HL-60 (cell line): ENCODE measurements around the gene CTNND2.

Source experiments
- DNase-seq, 2 experiments: peaks; one replicate each; pipeline ENCODE4 v3.0.0-alpha.2; 2010 to 2020; ENCODE audit warnings: low read depth in 1 of 2, low spot score in 1 of 2
- H3K27ac ChIP-seq: fragments of 250-450 bp; sonication (Bioruptor Pico); replicated peaks from 2 replicates; pipeline ENCODE4 v1.5.1; 2020; ENCODE audit warnings: mild to moderate bottlenecking, moderate library complexity
- H3K27me3 ChIP-seq: fragments of 250-450 bp; sonication (Bioruptor Pico); 2 replicates; pipeline ENCODE4 v1.5.1; 2021; ENCODE audit warnings: mild to moderate bottlenecking, moderate library complexity; ENCODE audit not compliant: insufficient read depth, poor library complexity, severe bottlenecking
- H3K4me3 ChIP-seq: replicated peaks from 2 replicates; pipeline ENCODE4 v1.5.1; 2011; ENCODE audit warnings: mild to moderate bottlenecking, control low read depth, low read length; ENCODE audit not compliant: insufficient read depth
- GABPA ChIP-seq: IDR thresholded peaks from 2 replicates; pipeline ENCODE4 v1.6.1; 2012; ENCODE audit warnings: low read depth
- POLR2AphosphoS5 ChIP-seq: IDR thresholded peaks from 2 replicates; pipeline ENCODE4 v1.6.1; 2012; ENCODE audit warnings: low read depth
- REST ChIP-seq: IDR thresholded peaks from 2 replicates; pipeline ENCODE4 v1.6.1; 2012; ENCODE audit warnings: low read depth; ENCODE audit not compliant: insufficient replicate concordance
- SPI1 ChIP-seq: IDR thresholded peaks from 2 replicates; pipeline ENCODE4 v1.6.1; 2012; ENCODE audit warnings: low read depth, mild to moderate bottlenecking, borderline replicate concordance
- TF ChIP-seq, protein P1 (sequence below): IDR thresholded peaks from one replicate; pipeline ENCODE4 v1.5.1; 2011; ENCODE audit warnings: low read length, control low read depth, inconsistent platforms; ENCODE audit not compliant: insufficient read depth

CTNND2 gene

DNA sequence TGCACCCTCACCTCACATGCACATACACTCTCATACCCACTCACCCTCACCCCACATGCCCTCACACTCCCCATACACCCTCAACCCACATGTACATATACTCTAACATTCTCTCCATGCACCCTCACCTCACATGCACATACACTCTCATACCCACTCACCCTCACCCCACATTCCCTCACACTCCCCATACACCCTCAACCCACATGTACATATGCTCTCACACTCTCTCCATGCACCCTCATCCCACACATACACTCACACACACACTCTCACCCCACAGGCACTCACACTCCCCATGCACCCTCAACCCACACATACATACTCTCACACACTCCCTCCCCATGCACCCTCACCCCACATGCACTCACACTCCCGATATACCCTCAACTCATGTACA lies 593.0 kb downstream of the CTNND2 start:
- Histone ChIP-seq H3K27ac (no peak overlapping the region), H3K4me3 (no peak overlapping the region), H3K27me3 (no peaks in the 10 kb centered on the region)
- TF ChIP-seq, protein P1, sequence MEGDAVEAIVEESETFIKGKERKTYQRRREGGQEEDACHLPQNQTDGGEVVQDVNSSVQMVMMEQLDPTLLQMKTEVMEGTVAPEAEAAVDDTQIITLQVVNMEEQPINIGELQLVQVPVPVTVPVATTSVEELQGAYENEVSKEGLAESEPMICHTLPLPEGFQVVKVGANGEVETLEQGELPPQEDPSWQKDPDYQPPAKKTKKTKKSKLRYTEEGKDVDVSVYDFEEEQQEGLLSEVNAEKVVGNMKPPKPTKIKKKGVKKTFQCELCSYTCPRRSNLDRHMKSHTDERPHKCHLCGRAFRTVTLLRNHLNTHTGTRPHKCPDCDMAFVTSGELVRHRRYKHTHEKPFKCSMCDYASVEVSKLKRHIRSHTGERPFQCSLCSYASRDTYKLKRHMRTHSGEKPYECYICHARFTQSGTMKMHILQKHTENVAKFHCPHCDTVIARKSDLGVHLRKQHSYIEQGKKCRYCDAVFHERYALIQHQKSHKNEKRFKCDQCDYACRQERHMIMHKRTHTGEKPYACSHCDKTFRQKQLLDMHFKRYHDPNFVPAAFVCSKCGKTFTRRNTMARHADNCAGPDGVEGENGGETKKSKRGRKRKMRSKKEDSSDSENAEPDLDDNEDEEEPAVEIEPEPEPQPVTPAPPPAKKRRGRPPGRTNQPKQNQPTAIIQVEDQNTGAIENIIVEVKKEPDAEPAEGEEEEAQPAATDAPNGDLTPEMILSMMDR, result no peak
- TF ChIP-seq POLR2AphosphoS5 (no peak), GABPA (no peak), SPI1 (no peak), REST (no peak)
- no peak for DNase-seq

- DNase-seq, result no peak
- Histone ChIP-seq H3K27ac (no peak overlapping the region), H3K27me3 (no peaks in the 10 kb centered on the region), H3K4me3 (no peak overlapping the region)
- TF ChIP-seq REST, result no peak
- no peak for TF ChIP-seq SPI1
- TF ChIP-seq, protein P1, result no peak
- TF ChIP-seq GABPA, result no peak
- TF ChIP-seq POLR2AphosphoS5, result no peak
Observed at GRCh38 chr5:11310158-11310557, 594.1 kb downstream of the CTNND2 start.

- no peak for TF ChIP-seq POLR2AphosphoS5
- no peak for TF ChIP-seq SPI1
- TF ChIP-seq REST, result no peak
- no peak for TF ChIP-seq GABPA
- Histone ChIP-seq H3K27me3 (no peaks in the 10 kb centered on the region), H3K27ac (no peak overlapping the region), H3K4me3 (no peak overlapping the region)
- no peak for DNase-seq
Observed at GRCh38 chr5:11306365-11306764, 597.9 kb downstream of the CTNND2 start.

- Histone ChIP-seq H3K27ac (no peak overlapping the region), H3K27me3 (no peaks in the 10 kb centered on the region), H3K4me3 (no peak overlapping the region)
- TF ChIP-seq POLR2AphosphoS5 (no peak), REST (no peak), GABPA (no peak), SPI1 (no peak)
- TF ChIP-seq, protein P1, result no peak
- DNase-seq, result no peak
Observed at GRCh38 chr5:11305245-11305644, 599.0 kb downstream of the CTNND2 start.
